ENCODE data around the gene CX3CL1.

GRCh38 chr16:57331355-57331754 is 40.9 kb upstream of the CX3CL1 start:
- no peak for TF ChIP-seq EZH2 (IDR thresholded peaks at IDR 0.05; ENCODE audit: borderline replicate concordance, insufficient read depth, low read depth, low read length, poor library complexity, severe bottlenecking)
- TF ChIP-seq, protein P1, sequence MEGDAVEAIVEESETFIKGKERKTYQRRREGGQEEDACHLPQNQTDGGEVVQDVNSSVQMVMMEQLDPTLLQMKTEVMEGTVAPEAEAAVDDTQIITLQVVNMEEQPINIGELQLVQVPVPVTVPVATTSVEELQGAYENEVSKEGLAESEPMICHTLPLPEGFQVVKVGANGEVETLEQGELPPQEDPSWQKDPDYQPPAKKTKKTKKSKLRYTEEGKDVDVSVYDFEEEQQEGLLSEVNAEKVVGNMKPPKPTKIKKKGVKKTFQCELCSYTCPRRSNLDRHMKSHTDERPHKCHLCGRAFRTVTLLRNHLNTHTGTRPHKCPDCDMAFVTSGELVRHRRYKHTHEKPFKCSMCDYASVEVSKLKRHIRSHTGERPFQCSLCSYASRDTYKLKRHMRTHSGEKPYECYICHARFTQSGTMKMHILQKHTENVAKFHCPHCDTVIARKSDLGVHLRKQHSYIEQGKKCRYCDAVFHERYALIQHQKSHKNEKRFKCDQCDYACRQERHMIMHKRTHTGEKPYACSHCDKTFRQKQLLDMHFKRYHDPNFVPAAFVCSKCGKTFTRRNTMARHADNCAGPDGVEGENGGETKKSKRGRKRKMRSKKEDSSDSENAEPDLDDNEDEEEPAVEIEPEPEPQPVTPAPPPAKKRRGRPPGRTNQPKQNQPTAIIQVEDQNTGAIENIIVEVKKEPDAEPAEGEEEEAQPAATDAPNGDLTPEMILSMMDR (IDR thresholded peaks at IDR 0.05) = no peak

Data from B cell (primary cell).